ENCODE results near the gene TREML1. TPM values are rescaled to one million over a fixed set of nuclear protein-coding genes. Genes with fewer than 3 reads are reported as not detected.
"Not testable (repeated sequence)": the region's sequence is repeated elsewhere in the genome, so short reads cannot be mapped to it uniquely, and the experiment has no call there.

TREML1 gene, protein sequence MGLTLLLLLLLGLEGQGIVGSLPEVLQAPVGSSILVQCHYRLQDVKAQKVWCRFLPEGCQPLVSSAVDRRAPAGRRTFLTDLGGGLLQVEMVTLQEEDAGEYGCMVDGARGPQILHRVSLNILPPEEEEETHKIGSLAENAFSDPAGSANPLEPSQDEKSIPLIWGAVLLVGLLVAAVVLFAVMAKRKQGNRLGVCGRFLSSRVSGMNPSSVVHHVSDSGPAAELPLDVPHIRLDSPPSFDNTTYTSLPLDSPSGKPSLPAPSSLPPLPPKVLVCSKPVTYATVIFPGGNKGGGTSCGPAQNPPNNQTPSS
- under 1 TPM in 6 of 10 donors, not detected in 4; 0.21 to 0.37 (median 0.27) TPM for polyA plus RNA-seq (ENCODE audit: insufficient read length in 10 of 10)
- long read RNA-seq, donor 1, result 0 reads
- long read RNA-seq, donor 2, result 0 reads
- long read RNA-seq, donor 3, result 0 reads
- long read RNA-seq, donor 4, result 0 reads
- long read RNA-seq, donor 5, result 0 reads
- long read RNA-seq, donor 6, result 0 reads
- long read RNA-seq, donor 7, result 0 reads
- long read RNA-seq, donor 8, result 0 reads
- long read RNA-seq, donor 9, result 0 reads

DNA sequence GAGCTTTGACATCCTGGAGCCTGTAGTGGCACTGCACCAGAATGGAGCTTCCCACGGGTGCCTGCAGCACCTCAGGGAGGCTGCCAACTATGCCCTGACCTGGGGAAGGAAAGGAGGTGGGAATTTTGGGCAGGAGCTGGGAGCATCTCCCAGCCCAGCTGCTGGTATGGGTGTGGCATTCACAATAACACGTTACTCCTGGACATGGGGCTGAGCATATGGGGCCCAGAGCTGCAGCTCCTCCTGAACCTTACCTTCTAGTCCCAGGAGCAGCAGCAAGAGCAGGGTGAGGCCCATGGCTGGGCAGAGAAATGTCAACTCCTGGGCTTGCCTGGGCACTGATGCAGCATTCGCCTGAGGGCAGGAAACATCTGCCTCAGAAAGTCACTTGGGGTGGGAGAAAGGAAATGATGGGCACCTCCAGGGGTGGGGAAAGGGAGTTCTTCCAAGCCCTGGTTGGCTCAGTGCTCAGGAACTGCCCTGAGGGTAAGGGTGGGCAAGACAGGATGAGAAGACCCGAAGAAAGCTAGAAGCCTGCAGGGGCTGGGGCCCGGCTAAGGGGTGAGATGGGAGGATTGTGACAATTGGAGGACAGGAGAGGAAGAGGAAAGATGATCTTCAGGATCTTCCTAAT lies at the start of gene TREML1:
TSS of gene TREML1 (minus strand) at position 356 of the 634 bp plus-strand sequence. CDS start at position 297, 59 bp downstream.
- DNase-seq, result no peak

DNA sequence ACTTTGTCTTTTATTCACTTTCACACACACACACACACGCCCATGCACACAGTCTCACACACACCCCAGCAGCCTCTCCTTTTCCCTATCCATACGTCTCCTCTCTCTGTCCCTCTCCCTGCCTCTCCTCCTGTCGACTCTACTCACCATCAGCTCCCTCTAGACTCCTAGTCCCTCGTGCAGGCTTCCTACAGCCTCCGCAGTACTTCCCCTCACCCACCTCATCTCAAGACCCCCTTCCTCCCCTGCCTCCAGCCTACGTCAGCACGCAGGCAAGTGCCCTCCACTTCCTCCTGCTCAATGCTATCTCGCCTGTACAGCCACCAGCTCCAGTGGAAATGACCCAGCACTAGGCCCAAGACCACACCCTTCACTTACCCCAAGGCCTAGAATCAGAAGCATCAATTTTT lies 47.6 kb upstream of the TREML1 start:
- no peak for DNase-seq

DNA sequence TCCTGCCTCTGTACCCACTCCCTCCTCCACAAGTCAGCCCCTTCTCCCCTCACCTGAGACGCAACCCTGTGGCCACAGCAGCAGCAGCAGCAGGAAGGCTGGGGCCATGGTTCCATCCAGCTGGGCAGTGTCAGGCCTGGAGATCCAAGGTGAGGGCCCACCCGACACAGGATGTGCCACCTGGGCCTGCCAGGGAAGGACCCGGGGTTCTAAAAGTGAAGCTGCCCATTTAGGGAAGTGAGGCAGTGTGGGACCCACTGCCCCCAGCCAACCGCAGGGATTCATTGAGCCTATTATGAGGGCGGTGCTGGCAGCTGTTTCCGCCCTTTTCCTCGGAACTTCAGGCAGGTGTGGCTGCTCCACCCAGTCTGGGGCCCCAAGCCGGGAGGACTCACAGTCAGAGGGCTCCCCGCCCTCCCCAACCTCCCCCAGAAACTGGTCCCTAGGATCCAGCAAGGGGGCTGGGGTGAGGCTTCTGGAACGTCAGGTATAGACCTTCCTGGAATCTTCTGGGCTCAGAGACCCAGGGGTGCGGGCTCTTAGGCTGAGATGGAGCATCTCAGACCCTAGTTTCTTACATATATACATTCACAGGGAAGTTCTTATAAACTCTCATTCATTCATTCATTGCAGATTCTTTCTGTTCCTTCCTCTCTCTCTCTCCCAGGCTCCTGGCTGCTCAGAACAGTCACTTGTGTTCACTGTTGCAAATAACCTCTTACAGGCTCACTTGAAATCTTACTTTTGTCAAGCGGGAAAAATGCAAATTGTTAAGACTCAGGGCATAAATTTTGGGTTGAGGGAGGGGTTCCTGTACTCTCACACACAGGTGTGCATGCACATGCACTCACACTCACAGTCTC lies 47.0 kb upstream of the TREML1 start, which contains the start of gene TREML2:
TSS of gene TREML2 (minus strand) at position 249 of the 863 bp plus-strand sequence. CDS start at position 108, 141 bp downstream.
- DNase-seq, result no peak

DNA sequence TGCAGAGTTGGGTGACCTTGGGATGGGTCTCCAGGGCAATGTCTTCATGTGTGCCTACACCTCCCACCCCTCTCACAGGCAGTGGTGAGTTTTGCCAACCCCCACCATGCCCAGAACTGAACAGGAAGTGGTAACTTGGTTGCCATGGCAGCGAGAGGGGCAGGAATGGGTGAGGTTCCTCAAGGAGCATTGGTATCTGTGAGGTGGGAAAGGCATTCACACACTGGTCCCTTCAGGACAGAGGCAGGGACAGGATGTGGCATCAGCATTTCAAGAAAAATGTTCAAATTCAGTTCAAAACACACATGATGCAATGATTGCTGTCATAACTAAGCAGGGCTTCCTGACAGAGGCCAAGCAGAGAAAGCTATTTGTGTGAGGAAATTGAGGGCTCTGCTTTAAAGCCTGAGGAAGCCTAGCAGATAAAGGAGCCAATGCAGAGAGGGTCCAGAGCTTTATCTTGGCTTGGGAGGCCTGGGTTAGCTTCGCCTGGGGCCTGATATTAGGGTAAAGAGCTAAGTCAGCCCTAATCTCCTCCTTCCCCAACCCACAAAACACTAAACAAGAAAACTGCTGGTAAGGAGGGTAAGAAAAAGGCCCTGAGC lies 46.3 kb upstream of the TREML1 start:
- peak in 1 of 3 donors; percentile 11 for DNase-seq

DNA sequence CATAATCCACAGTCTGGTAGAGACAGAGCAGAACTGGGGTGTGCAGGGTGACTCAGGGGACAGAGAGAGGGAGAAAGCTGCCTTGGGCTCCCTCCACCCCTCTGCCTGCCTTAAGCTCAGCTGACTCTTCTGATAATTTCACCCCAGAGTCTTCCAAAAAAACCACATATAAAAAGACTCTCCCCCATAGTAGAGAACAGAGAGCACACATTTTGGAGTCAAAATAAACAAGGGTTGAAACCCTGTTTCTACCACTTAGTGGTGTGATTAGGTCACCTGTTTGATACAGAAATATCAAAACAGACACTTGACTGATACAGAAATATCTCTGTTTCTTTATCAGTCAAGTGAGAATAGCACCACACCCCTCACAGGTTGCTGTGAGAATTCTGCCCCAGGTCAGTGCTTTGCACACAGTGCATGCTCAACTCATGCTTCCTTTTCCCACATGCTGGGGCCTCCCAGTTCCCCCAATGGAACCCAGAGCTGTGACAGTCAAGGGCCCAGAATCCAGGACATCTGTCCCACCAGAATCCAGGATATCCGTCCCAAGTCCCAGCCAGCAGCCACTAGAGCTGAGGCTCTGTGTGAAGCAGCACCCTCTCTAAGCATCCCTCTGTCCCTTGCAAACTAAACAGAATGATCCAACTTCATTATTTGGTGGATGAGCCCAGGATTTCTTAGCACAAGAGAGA lies 45.6 kb upstream of the TREML1 start:
- no peak for DNase-seq

DNA sequence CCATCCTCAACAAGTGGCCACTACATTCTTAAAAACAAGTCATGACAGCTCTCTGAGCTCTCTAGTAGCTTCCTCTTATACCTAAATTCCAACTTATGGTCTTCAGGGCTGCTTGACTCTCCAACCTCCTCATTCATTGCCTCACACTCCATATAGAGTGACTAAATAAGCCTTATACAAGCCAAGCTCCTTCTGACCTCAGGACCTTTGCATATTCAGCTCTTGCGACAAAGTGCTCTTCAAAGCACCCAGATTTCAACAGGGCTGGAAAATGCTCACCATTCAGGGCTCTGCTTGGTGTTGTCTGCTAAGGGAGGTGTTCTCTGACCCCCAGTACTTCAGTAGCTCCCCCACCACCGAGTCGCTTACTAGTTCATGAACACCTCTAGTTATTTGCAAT lies 43.1 kb upstream of the TREML1 start:
- no peak for DNase-seq

DNA sequence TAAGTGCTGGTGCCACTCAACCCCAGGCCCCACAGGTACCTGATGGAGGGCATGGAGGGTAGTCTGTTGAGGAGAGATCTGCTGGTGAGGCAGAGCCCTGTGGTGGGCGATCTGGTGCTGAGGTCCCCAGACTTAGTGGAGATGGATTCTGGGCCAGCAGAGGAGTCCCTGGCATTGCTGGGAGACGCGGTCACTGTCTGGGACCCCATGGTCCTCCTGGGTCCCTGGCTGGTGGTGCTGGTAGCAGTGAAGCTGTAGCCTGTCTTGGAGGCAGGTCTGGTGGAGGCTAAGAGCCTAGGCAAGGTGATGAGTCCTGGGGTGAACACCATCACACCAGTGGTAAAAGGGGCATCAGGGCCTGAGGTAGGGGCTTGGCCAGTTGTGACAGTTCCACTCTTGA lies 40.2 kb upstream of the TREML1 start:
- DNase-seq, result no peak

DNA sequence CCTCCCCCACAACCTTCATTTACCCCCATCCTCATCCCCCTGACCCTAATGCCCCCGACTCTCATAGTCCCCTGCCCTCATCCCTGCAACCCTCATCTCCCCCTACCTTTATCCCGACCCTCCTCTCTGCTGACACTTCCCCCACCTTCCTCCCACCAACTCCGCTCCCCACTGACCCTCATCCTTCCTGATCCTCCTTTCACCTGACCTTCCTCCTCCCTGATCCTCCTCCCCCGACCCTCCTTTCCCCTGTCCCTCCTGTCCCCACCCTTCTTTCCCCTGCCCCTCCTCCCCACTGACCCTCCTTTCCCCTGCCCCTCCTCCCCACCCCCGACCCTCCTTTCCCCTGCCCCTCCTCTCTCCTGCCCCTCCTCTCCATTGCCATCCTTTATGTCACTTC lies 39.7 kb upstream of the TREML1 start:
- DNase-seq, result no peak

DNA sequence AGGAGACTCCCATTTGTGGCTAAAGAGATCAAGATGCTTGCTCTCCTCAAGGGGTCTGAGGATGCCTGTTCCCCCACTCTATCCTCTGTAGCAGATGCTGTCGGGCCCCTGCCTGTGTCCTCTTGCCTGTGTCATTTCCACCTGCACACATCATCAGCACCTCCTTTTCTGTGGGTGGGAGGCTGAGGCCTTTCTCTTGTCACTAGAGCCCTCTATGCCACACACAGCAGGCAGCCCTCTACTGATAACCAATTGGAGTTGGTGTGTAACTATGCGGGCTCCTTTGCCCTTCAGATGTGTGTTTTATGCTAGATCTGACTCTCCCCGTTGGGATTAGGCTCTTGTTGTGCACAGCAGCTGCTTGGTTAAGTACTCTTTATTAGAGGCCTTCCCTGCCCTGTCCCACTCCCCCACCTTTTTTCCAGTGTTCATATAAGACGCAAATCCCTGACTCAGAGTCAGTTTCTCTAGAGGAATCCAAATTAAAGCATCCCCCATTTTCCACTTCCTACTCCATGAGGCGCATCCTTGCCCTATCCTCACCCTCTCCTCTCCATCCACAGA lies 39.1 kb upstream of the TREML1 start:
- DNase-seq, result no peak

DNA sequence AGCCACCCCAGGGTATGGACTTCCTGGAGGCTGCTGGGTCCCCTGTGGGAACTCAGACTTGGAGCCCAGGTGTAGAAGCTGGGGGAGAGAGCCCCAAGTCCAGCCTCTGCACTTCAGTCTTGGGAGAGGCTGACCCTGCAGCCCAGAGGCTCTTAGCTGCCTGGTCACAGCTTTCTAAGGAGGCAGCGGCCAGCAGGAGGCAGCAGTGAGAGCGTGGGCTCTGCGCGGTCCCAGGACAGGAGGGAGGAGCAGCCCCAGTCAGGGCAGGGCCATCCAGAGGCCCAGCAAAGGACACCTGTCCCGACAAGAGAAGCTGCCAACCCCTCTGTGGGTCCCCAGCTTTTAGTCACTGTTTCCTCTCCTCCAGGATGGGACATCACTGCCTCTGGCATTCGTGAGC lies 37.4 kb upstream of the TREML1 start:
- peak in 1 of 3 donors; percentile 40 for DNase-seq

DNA sequence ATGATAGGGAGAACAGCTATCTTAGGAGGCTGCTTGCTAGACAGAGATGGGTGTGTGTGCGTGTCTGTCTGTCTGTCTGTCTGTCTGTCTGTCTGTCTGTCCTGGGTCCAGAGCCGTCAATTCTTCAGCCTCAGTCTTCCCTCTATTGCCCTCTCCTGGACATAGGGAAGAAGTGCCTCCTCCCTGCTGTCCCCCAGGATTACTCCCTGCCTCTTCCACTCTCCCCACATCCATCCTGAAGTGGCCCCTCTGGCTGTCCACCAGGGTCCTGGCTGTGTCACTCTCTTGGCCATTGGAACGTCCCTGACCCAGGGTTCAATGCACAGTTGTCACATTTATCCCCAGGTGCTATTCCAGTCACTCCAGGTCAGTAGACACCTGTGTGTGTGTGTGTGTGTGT lies 36.6 kb upstream of the TREML1 start:
- no peak for DNase-seq

DNA sequence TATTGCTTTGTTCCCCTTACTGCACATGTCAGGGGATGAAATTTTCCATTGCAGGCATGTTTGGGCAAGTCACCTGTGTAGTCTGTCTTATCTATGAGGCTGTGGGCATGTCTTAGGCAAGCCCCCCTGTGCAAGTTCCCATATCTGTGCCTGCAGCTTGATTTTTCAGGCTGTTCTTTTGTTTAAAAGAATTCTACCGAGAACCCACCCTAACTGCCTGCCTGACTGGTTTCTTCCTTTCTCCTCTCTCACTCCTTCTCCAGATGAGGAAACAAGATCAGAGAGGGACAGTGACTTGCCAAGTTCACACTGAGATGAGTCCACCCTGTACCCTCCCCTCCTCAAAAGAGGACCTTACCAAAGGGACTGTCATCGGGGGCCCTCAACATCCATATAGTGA lies 35.8 kb upstream of the TREML1 start:
- no peak for DNase-seq

DNA sequence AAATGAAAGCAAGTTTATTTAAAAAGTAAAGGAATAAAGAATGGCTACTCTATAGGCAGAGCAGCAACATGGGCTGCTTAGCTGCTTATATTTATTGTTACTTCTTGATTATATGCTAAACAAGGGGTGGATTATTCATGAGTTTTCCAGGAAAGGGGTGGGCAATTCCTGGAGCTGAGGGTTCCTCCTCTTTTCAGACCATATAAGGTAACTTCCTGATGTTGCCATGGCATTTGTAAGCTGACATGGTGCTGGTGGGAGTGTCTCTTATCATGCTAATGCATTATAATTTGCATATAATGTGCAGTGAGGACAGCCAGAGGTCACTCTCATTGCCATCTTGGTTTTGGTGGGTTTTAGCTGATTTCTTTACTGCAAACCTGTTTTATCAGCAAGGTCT lies 34.9 kb upstream of the TREML1 start:
- DNase-seq, result not testable (repeated sequence)

DNA sequence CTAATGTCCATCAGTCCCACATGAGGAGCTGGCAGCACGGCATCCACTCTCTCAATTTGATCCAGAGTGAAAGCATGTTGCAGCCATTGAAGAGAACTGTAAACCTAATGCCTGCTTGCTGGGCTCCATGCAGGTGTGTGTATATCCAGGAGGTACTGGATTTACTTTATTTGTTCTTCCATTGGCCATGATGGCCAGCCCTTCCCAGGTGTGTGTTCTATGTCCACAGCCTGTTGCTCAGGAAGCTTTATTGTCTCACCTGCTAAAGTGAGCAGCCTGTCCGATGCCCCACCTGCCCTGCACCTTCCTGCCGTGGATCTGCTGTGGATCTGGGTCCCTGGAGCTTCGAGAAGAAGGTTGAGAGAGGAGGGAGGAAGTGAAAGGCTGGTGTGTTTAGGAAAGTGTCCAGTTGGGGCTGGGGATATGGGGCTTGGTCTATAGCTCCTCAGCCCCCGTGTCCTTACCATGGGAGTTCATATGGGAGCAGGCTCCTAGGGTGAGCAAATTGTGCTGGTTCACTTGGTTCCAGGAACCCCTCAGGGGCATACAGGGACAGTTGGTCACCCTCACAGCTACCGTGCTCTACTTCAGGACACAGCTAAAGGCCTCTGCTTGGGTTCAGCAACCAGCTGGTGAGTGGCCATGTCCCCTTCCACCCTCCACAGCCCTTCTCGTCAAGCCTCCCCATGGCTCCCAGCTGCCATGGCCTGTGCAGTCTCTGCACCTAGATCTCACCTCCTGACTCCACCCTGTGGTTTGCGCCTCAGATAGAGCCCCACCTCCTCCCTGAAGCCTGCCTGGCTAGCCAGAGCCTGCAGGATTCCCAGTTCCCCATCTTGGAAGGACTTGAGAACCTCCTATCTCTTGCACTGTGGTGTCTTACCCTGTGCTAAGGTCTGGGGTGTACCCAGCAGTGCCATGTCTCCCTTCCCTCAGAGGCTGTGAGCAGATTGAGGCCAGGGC lies 34.1 kb upstream of the TREML1 start:
- no peak for DNase-seq

DNA sequence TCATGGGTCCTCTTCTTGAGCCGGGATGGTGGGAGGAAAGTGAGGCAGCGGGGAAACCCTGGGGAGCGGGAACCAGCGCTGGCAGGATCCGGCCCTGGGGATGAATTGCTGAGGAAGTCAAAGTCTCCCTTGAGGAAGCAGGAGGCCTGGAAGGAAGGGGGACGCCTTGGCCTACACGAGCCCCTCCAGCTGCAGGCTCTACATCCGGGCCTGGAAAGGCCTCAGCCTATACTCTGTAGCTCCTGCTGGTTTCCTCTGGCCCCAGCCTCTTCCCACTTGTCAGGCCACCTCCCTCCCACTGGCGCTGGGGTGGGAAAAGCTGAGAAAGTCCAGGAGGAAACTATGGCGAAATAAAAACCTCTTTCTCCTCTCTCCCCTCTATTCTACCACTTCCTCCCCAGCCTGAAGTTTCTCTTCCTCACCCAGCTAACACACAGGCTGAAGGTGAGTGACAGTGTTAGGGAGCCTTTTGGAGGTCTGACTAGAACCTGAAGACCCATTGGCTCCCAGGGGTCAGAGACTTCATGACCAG lies 31.9 kb upstream of the TREML1 start:
- peak in 1 of 3 donors; percentile 32 for DNase-seq

DNA sequence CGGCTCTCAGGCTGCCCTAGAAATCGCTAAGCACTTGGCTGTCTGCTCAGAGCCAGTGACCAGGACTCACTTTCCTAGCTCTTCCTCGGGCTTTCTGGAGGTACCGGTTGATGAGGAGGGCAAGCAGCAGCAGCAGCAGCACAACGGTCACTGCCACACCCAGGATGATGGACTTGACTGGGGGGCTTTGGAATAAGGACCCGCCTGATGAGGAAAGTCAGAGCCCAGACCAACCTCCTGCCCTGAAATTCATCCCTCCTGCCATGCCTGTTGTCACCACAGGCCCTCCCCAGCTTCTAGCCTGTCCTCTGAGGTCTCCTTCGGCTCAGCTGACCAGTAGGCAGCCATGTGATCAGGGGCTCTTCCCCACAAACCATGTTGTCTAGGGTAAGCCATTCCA lies 30.6 kb upstream of the TREML1 start:
- DNase-seq, result no peak

DNA sequence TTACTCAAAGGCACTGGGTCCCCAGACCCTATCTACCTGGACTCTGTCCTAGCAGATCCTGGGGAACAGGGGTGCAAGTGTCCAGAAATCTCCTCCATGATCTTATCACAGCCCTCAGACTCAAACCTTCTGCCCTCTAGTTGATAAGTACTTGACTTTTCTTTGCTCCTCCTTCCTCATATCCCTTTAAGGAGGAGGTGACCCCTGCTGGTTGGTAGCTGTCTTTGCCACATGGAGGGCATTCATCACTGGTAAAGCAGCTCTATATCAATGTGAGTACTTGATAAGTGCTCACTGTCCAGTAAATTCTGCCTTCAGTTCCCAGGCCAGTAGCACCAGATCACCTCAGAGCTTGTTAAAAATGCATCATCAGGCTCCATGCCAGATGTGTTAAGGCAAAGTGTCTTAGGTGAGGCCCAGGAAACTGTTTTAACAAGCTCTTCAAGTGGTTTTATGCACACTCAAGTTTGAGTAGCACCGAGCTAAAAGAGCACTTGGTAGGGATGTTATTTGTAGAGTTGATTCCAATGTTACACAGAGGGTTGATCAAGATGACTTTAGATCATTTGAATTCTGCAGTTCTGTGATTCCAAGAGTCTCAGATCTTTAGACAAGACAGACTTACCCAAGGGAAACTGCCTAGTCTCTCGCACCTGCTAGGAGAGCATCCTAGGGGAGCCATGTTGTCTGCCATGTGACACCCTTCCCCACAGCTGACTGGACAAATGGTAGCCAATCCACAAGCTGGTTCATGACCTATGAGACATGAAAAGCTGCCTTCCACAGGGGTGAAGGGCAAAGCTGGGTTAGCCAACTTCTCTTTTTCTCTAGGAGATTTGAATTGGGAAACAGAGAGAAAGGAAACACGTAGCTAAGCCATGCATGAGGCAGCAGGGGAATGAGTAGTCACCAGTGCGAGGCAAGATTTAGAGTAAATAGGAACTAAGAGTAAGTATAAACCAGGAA lies 28.2 kb upstream of the TREML1 start:
- DNase-seq, result peak in 1 of 3 donors; percentile 40

DNA sequence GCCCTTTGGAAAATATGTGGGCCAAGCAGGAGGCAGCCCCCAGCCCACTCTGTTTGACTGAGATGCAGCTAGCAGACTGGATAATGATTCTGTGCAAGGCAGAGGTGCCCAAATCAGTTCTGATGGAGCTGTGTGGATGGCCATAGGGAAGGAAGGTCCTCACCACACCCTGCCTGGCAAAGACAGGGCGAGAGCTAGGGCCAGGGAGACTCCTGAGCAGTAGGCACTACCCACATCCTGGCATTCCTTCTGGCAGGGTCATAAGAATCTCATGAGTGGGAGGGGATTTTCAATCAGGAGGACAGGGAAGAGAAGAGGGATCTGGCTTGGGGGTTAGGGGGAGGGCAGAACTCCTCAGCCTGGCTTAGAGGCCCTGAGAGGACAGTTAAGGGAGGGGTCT lies 27.4 kb upstream of the TREML1 start:
- DNase-seq, result no peak
